NCI-H2196 (cell line): Measurements from ENCODE around the gene EMX2.

Experiments
- DNase-seq: peaks from one replicate; lab custom pipeline; 2025; ENCODE audit not compliant: unreplicated experiment; lab: John Stamatoyannopoulos, UW

Gene EMX2

GRCh38 chr10:117596706-117597105 lies 54.2 kb downstream of the EMX2 start:
- DNase-seq: no peak

DNA sequence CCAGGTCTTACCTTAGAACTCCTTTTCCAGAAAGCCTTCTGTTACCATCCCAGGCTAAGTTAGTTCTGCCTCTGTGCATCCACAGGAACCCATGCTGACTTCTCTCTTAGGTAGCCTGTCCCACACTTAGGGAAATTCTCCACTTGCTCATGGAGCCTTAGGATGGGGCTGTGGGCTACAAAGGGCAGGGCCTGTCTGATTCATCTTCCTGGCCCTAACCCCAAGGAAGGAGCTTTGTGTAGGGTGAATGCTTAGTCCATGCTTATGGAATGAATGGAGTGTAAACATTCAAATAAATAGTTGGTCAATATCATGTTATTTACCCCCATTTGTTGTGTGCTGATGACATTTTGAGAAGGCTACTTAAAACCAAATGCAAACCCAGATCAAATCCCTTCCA lies 54.7 kb downstream of the EMX2 start:
- no peak for DNase-seq
